ENCODE data around the gene CYP46A1.

Gene CYP46A1

DNA sequence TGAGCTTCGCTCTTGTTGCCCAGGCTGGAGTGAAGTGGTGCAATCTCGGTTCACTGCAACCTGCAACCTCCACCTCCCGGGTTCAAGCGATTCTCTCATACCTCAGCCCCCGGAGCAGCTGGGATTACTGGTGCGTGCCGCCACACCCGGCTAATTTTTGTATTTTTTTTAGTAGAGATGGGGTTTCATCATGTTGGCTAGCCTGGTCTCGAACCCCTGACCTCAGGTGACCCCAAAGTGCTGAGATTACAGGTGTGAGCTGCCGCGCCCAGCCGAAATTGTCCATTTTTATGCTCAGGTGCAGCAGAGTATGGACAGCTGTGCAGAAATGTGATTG lies 19.2 kb upstream of the CYP46A1 start:
- TF ChIP-seq GATA3 (IDR thresholded peaks at IDR 0.05; ENCODE audit: low read depth, low read length) (no peak), GATA2 (IDR thresholded peaks at IDR 0.05; ENCODE audit: low read depth, low read length) (no peak)

DNA sequence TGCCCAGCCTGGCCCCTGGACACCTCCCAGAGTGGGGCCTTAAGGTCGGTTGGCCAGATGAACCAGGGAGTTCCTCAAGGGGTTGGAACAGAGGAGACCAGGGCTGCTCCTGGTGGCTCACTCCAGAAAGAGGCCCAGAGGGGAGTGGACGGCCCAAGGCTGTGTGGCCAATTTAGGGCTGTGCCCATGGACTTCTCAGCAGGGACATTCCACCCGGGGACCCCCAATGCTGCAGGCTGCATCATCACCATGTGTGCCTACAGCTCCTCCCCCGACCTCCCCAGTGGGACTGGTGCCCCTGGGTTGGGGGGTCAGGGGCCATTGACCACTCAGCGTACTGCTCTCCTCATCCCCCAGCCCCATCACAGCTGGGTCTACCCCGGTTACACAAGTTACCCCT lies 17.6 kb upstream of the CYP46A1 start:
- TF ChIP-seq GATA2 (IDR thresholded peaks at IDR 0.05; ENCODE audit: low read depth, low read length) (no peak), GATA3 (IDR thresholded peaks at IDR 0.05; ENCODE audit: low read depth, low read length) (no peak)

DNA sequence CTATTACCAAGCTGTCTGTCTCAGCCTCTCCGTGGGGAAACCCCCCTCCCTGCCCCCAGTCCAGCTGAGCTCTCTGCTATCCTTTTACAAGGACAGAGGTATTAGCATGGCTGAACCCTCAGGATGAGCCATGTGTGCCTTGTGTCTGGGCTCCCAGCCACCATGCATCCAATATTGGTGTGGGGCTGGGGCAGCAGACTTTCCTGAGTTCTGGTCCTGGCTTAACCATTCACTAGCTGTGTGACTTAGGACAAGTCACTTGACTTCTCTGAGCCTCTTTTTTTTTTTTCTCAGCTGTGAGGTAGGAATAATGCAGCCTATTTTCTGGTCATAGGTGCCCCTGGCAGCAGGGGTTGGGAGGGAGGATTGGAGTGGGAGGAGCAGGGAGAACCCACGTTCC lies 17.1 kb upstream of the CYP46A1 start:
- TF ChIP-seq GATA3 (IDR thresholded peaks at IDR 0.05; ENCODE audit: low read depth, low read length) (no peak), GATA2 (IDR thresholded peaks at IDR 0.05; ENCODE audit: low read depth, low read length) (no peak)

- TF ChIP-seq GATA3 (IDR thresholded peaks at IDR 0.05; ENCODE audit: low read depth, low read length) (no peak), GATA2 (IDR thresholded peaks at IDR 0.05; ENCODE audit: low read depth, low read length) (no peak)
Observed at GRCh38 chr14:99667821-99668220, 16.3 kb upstream of the CYP46A1 start.

GRCh38 chr14:99668307-99669295 lies 15.5 kb upstream of the CYP46A1 start:
- TF ChIP-seq GATA3 (IDR thresholded peaks at IDR 0.05; ENCODE audit: low read depth, low read length) = no peak
- TF ChIP-seq GATA2 (IDR thresholded peaks at IDR 0.05; ENCODE audit: low read depth, low read length) = no peak

GRCh38 chr14:99670361-99671234 lies 13.5 kb upstream of the CYP46A1 start:
- TF ChIP-seq GATA2 (IDR thresholded peaks at IDR 0.05; ENCODE audit: low read depth, low read length) (no peak), GATA3 (IDR thresholded peaks at IDR 0.05; ENCODE audit: low read depth, low read length) (no peak)

- no peak for TF ChIP-seq GATA2 (IDR thresholded peaks at IDR 0.05; ENCODE audit: low read depth, low read length)
- no peak for TF ChIP-seq GATA3 (IDR thresholded peaks at IDR 0.05; ENCODE audit: low read depth, low read length)
Observed at GRCh38 chr14:99671235-99672224, 12.6 kb upstream of the CYP46A1 start.

DNA sequence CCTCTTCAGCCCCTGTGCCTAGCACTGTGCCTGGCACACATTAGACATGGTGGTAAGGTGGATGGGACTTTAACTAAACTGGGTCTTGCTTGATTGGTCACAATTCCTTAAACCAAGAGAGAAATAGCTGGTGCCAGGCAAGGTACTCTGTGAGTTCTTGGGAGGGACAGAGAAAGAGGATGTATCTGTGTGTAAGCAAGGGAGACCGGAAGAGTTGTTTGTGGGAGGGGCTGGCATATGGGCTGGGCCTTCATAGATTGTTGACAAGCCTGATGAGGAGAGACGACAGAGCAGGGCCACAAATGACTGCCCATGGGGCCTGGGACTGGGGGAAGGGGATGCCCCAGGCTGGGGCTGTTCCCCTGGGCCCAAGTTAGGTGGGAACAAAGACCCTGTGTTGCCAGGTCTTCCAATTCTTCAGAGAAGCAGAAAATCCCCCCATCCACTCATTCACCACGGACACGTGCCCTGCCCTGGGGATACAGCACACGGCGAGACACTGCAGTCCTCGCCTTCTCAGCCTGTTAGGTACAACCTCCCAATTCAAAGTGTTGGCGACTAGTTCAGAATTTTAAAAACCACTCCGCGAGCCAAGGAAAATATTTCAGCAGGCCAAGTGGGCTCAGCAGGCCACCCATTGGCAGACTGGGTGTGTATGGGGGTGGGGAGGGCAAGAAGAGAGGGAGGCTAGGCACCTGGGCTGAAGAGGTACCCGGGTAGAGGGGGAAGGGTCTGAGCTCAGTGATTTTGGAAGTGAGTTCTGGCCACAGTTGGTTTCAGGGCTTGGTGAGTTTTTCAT lies 11.4 kb upstream of the CYP46A1 start:
- TF ChIP-seq GATA2 (IDR thresholded peaks at IDR 0.05; ENCODE audit: low read depth, low read length) (no peak), GATA3 (IDR thresholded peaks at IDR 0.05; ENCODE audit: low read depth, low read length) (no peak)

DNA sequence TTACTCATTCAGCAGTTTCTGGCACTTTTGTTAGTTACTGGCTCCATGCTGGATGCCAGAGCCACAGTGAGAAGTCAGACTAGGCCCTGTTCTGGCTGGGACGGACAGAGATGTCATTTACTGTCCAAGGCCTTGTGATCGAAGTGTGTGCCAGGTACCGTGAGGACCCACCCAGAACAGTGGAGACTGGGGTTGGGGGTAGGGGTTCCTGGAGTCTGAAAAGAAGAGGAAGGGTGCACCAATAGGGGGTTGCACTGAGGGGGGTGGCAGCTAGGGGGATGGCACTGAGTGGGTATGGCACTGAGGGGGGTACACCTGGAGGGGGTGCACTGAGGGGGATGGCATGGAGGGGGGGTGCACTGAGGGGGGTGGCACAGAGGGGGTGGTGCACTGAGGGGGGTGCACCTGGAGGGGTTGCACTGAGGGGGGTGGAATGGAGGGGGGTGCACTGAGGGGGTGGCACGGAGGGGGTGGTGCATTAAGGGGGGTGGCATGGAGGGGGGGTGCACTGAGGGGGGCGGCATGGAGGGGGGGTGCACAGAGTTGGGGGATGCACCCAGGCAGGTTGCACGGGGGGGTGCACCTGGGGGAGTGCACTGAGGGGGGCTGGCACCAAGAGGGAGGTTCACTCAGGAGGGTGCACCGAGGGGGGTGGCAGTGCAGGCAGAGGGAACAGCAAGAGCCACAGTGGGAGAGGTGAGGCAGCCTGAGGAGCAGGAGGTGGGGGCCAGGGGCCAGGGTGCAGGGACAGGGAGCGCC lies 10.6 kb upstream of the CYP46A1 start:
- TF ChIP-seq GATA2 (IDR thresholded peaks at IDR 0.05; ENCODE audit: low read depth, low read length) (no peak), GATA3 (IDR thresholded peaks at IDR 0.05; ENCODE audit: low read depth, low read length) (no peak)

GRCh38 chr14:99674064-99674650 lies 9.9 kb upstream of the CYP46A1 start:
- no peak for TF ChIP-seq GATA2 (IDR thresholded peaks at IDR 0.05; ENCODE audit: low read depth, low read length)
- no peak for TF ChIP-seq GATA3 (IDR thresholded peaks at IDR 0.05; ENCODE audit: low read depth, low read length)

- TF ChIP-seq GATA3 (IDR thresholded peaks at IDR 0.05; ENCODE audit: low read depth, low read length) = no peak
- no peak for TF ChIP-seq GATA2 (IDR thresholded peaks at IDR 0.05; ENCODE audit: low read depth, low read length)
Observed at GRCh38 chr14:99674776-99675381, 9.2 kb upstream of the CYP46A1 start.
